Adrenal gland (tissue), 5 donors: Measurements from ENCODE around the gene ROBO2.

Experiments
- CTCF ChIP-seq, 6 experiments: fragments of 450-650 bp in 4 of 6; fragments of 200-600 bp in 2 of 6; sonication (generic) in 1 of 6; IDR thresholded peaks; 1 replicate in 5 of 6; 2 replicates in 1 of 6; pipeline versions ENCODE4 v1.5.1 to v1.8.0; 2016 to 2021; ENCODE audit warnings: antibody characterized with exemption in 6 of 6, mild to moderate bottlenecking in 2 of 6, moderate library complexity in 1 of 6
- POLR2A ChIP-seq, 2 donors: fragments of 450-650 bp; IDR thresholded peaks; one replicate each; pipeline ENCODE4 v1.6.1; 2017; ENCODE audit warnings: antibody characterized with exemption in 2 of 2, mild to moderate bottlenecking in 2 of 2, moderate library complexity in 1 of 2
- donor health status: DM: no; HTN: no; CAD: no.

- TF ChIP-seq CTCF (IDR thresholded peaks at IDR 0.05) (no peak), POLR2A (IDR thresholded peaks at IDR 0.05) (no peak)
These were observed 222.5 kb downstream of the ROBO2 start for GRCh38 chr3:77262361-77262760.
